TTC549 (cell line): ENCODE measurements around the gene SERPINA9.
"Not testable (repeated sequence)": the region's sequence is repeated elsewhere in the genome, so short reads cannot be mapped to it uniquely, and the experiment has no call there.

Source experiments
- FAIRE-seq: peaks from 2 replicates; lab custom pipeline; 2012; peaks lifted over from hg19 to GRCh38; lab: Jason Lieb, UNC

SERPINA9 gene

GRCh38 chr14:94486883-94487282, 10.9 kb upstream of the SERPINA9 start:
- FAIRE-seq: no peak

GRCh38 chr14:94485944-94486841, 10.2 kb upstream of the SERPINA9 start:
- no peak for FAIRE-seq

DNA sequence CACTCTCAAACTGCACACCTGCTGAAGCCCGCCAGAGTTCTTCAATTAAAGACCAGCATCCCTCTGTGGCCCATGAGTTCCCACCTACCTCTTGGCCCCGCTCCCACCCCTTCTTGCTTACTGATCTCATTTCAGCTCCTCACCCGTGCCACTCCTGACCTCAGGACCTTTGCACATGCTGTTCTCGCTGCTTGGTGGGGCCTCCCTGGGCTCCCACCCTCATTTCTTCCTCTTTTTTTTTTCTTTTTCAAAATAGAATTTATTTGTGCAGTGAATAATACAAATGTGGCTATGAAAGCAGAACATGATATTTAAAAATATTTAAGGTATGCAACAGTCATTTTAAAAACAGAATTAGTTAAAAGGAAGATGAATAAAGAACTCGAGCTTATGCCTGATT, 8.5 kb upstream of the SERPINA9 start:
- no peak for FAIRE-seq

GRCh38 chr14:94483729-94484275, 7.8 kb upstream of the SERPINA9 start:
- FAIRE-seq: no peak

DNA sequence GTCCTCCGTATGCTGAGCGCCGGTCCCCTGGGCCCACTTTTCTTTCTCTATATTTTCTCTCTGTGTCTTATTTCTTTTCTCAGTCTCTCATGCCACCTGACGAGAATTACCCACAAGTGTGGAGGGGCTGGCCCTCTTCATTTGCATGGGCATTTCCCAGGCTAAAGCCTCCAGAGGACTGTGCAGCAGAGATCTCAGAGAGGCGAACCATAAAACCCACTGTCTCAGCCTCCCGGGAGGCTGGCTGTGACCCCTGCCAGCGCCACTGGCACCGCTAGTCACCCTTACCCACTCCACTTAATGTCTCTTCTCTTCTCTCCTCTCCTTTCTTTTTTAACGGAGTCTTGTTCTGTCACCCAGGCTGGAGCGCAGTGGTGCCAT, 7.1 kb upstream of the SERPINA9 start:
- FAIRE-seq: no peak

DNA sequence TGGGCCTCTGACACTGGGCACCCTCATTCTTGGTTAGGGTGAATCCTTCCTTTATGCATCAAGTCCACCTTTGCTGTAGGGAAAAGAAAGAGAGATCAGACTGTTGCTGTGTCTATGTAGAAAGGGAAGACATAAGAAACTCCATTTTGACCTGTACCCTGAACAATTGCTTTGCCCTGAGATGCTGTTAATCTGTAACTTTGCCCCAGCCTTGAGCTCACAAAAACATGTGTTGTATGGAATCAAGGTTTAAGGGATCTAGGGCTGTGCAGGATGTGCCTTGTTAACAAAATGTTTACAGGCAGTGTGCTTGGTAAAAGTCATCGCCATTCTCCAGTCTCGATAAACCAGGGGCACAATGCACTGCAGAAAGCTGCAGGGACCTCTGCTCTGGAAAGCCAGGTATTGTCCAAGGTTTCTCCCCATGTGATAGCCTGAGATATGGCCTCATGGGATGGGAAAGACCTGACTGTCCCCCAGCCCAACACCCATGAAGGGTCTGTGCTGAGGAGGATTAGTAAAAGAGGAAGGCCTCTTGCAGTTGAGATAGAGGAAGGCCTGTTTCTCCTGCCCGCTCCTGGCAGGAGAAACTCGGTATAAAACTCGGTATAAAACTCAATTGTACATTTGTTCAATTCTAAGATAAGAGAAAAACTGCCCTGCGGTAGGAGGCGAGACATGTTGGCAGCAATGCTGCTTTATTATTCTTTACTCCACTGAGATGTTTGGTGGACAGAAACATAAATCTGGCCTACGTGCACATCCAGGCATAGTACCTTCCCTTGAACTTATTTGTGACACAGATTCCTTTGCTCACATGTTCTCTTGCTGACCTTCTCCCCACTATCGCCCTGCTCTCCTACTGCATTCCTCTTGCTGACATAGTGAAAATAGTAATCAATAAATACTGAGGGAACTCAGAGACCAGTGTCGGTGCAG, 6.4 kb upstream of the SERPINA9 start:
- FAIRE-seq: not testable (repeated sequence)

DNA sequence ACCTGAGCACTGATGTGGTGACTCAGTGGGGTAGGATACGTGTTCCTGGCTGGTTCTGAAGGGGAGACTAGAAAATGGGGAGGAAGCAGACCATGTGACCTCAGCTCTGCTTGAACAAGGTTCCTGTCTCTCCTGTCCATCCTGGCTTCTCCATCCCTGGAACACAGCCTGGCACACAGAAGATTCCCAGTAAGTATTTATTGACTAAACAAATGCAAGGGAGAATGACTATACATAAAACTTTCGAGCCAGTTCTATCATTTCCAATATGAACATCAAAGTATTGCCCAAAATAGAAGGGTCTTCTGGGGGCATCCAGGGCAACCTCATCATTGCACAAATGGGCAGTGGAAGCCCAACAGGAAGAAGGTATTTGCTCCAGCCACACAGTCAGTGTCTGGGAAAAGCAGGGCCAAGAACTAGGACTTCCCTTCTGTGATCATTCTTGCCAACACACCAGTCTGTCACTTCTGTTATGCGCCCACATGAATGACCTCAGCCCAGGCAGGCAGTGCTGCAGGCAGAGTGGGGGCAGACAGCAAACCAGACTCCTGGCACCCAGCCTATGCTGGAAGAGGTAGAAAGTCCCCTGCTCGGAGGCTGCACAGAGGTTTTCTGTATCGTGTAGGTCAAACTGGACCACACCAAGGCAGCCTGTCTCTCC, 5.6 kb upstream of the SERPINA9 start:
- FAIRE-seq: no peak

DNA sequence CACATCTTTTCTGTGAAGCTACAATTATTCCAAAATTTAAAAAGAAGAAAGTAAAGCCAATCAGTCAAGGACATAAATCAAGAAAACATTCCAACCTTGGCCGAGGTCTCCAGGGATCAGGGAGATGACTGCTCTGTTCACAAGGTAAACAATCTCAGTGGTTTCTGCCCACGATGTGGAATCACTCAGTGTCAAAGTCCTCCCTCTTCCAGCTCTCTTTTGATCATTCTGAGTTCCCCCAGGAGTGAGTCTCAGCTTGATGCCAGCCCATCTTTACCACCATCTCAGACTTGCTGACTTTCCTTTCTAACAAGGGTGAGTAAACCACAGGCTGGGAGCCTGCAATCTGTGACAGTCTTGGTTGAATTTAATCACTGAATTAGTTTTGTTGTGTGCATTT, 4.8 kb upstream of the SERPINA9 start:
- no peak for FAIRE-seq

DNA sequence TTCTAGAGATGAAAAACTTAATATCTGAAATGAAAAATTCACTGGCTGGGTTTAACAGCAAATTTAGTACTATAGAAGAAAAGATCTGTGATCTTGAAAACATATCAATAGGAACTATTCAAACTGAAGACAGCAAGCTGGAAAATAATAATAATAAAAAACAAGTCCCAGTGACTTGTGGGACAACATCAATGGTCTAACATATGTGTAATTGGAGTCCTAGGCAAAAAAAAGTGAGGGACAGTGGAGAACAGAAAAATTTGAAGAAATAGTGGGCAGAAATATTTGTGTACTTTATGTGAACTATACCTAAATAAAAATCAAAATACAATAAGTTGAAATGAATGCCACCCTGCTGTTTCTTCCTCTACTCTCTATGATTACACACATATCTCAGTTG, 2.4 kb upstream of the SERPINA9 start:
- no peak for FAIRE-seq

GRCh38 chr14:94474581-94475031, 1.4 kb downstream of the SERPINA9 start:
- no peak for FAIRE-seq

DNA sequence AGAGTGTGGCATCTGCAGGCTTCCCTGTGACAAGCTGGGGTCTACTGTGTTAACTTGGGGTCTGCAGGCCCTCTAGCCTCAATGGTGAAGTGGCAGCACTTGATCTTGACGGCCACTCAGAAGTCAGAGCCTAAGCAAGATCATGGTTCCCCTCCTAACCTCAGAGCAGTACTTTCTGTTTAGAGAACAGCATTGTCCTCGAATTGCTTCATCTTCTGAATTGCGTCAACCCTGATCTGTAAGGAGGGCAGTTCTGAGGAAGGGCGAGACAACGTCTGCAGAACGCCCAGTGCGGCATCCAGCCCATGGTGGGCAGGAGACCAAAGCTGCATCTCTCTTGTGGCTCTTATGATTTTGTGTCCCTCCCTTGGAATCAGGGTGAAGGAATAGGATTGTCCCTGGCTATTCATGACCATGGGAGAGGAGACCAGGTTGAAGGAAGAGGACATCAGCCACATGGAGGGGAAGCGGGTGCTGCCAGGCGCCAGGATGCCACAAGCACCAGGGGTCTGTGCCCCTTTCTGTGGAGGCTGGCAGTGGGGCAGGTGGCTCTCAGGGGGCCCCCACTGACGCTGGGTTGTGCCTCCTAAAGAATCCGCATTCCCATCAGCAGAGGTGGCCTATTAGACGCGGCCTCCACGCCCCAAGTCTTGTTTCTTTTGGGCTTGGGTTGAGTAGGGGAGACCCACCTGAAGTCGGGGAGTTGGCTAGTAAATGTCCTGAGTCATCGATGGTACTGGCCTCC, 2.2 kb downstream of the SERPINA9 start:
- FAIRE-seq: no peak

DNA sequence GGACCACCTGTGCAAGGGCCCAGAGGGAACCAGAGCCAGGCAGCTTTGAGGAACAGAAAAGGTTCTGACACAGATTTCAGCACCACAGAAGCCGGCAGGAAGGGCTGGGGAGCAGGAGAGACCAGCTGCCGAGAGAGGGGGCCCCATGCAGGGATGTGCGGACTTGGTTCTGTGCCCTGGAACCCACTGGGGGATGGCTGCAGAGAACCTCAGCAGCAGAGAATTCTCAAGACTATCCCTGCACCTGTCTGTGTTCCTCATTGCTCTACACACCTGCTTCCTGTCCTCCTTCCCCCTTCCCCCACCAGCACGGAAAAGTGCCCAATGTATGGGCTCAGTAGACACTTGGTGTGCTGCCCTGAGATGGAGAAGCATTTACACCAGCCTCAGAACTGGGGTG, 3.2 kb downstream of the SERPINA9 start:
- FAIRE-seq: no peak

DNA sequence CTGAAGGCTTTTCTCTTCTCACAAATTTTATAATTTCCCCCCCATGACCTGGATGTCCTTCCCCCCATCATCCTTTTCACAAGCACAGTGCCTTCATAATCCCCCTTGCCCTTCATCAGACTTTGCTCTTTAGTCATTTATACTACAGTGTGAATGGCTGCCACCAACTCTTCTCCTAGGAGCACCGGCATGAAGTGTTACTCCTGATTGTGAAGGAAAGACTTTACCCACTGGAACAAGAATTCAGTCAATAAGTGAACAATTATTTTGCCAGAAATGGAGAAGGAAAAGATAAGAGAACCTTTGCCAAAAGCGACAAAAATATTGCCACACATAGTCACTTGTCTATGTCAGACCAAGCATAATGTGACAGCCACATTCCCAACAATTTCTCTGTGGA, 5.0 kb downstream of the SERPINA9 start:
- no peak for FAIRE-seq

- no peak for FAIRE-seq
Measured at GRCh38 chr14:94470311-94470710, 5.7 kb downstream of the SERPINA9 start.

DNA sequence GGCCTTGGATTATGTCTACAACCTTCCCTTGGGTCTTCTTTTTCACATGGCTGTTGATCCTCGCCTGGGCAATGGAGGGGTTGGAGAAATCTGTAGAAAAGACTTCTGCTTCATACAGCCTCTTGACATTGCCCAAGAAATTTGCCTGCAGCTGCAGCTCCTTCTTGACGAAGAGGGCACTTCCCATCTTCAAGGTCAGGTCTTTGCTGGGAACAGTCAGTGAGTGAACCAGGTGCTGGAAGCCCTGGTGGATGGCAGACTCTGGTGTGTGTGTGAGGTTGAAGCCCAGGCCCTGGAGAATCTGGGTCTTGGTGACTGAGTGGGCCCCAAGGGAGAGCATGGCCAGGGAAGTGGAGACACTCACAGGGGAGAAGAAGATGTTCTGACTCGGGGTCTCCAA, 6.7 kb downstream of the SERPINA9 start:
- FAIRE-seq: no peak

GRCh38 chr14:94467728-94468520, 8.1 kb downstream of the SERPINA9 start:
- FAIRE-seq: no peak

DNA sequence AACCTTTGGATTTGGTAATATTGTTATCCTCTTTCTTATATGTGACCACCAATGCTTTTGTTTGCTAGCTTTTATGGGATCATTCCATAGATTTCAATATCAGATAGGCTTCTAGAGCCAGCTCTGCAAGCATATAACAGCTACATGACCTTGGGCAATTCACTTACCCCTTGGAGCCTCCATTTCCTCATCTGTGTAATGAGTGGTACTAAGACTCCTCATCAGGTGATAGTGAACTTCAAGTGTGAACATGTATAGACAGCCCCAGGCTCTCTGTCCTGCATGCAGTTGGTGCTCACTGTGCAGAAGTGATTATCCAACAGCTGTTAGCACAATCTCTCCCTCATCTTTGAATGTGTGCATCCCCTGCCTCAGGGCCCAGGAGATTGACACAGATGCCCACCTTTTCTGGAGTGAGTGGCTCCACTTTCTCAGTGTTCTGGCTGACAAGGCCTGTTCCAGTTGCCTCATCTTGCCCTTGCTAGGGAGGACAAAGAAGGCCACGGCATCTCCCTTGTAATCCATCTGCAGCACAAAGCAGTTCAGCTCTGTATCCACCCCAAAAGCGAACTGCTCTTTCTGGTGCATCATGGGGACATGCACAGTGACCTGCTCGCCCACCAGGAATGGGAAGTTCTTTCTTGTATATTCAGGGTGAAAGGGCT, 9.2 kb downstream of the SERPINA9 start:
- FAIRE-seq: no peak

DNA sequence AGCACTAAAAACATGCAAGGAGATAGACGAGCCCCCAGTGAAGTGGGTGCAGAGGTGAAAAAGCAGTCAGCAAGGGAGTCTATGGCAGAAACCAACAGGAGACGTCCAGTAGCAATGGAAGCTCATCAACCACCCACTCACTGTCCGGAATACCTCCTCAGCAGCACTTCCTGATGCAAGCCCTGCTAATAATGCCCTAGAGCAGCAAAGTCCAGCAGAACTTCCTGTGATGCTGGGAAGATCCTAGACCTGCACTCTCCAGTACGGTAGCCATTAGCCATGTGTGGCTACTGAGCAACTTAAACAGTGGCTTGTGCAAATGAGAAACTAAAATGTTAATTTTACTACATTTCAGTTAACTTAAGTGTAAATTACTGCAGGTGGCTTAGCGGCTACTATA, 11.0 kb downstream of the SERPINA9 start:
- FAIRE-seq: no peak

GRCh38 chr14:94464290-94464689, 11.7 kb downstream of the SERPINA9 start:
- FAIRE-seq: no peak
